Endodermal cell (in vitro differentiated cells): ENCODE results near the gene NCBP3. TPM values are rescaled to one million over a fixed set of nuclear protein-coding genes. Genes with fewer than 3 reads are reported as not detected.

Experiments used
- DNase-seq: peaks from one replicate; pipeline ENCODE4 v3.0.0-alpha.2; 2017
- H3K27ac ChIP-seq: 2 replicates; pipeline ENCODE4 v1.5.1; 2013; ENCODE audit warnings: mild to moderate bottlenecking, low read depth, low read length, moderate library complexity
- H3K27me3 ChIP-seq: 2 replicates; pipeline ENCODE4 v1.6.1; 2013; ENCODE audit warnings: mild to moderate bottlenecking, low read length, moderate library complexity; ENCODE audit not compliant: insufficient read depth, control insufficient read depth, poor library complexity, severe bottlenecking
- H3K36me3 ChIP-seq: 2 replicates; pipeline ENCODE4 v1.7.0; 2013; ENCODE audit warnings: mild to moderate bottlenecking, low read length, moderate library complexity; ENCODE audit not compliant: control insufficient read depth, insufficient read depth
- H3K4me1 ChIP-seq: one replicate; pipeline ENCODE4 v1.7.0; 2013; ENCODE audit warnings: low read length; ENCODE audit not compliant: control insufficient read depth, insufficient read depth
- H3K4me3 ChIP-seq: 2 replicates; pipeline ENCODE4 v1.5.1; 2013; ENCODE audit warnings: mild to moderate bottlenecking, low read length, moderate library complexity
- H3K9ac ChIP-seq: 2 replicates; pipeline ENCODE4 v1.6.1; 2013; ENCODE audit warnings: mild to moderate bottlenecking, low read length, moderate library complexity; ENCODE audit not compliant: poor library complexity, severe bottlenecking; ENCODE audit errors: extremely low read depth
- H3K9me3 ChIP-seq: 2 replicates; pipeline ENCODE4 v1.6.1; 2013; ENCODE audit warnings: mild to moderate bottlenecking, low read length, moderate library complexity; ENCODE audit not compliant: control insufficient read depth
- H3K27ac Mint-ChIP-seq: 2 replicates; pipeline ENCODE4 v1.8.0; 2020; ENCODE audit warnings: mixed read lengths
- H3K27me3 Mint-ChIP-seq: 2 replicates; pipeline ENCODE4 v1.8.0; 2021; ENCODE audit warnings: mild to moderate bottlenecking, mixed read lengths; ENCODE audit not compliant: insufficient read depth
- H3K36me3 Mint-ChIP-seq: 2 replicates; pipeline ENCODE4 v1.8.0; 2020; ENCODE audit warnings: low read depth, mixed read lengths
- H3K4me1 Mint-ChIP-seq: 2 replicates; pipeline ENCODE4 v1.8.0; 2020; ENCODE audit warnings: mixed read lengths
- H3K4me3 Mint-ChIP-seq: 2 replicates; pipeline ENCODE4 v1.8.0; 2020; ENCODE audit warnings: mild to moderate bottlenecking, moderate library complexity, mixed read lengths
- H3K9me3 Mint-ChIP-seq: 2 replicates; pipeline ENCODE4 v1.8.0; 2020; ENCODE audit warnings: mild to moderate bottlenecking, mixed read lengths
- WGBS, 2 experiments: methylation state at CpG; one replicate each; pipeline versions ENCODE4 v1.1.5 to v1.1.7; 2013; ENCODE audit warnings: missing lambda C conversion rate in 2 of 2, mixed read lengths in 1 of 2; ENCODE audit not compliant: insufficient coverage in 1 of 2, insufficient read length in 1 of 2; 5-methylcytosine and 5-hydroxymethylcytosine counted together
- total RNA-seq, 2 donors: library from RNA; stranded (reverse); fragmentation: NEBNext Ultra II Directional in 1 of 2; extraction: Animal tissue kit (Norgen Biotek cat#: 25700) in 1 of 2; gene quantifications; 2 replicates in 1 of 2; 3 replicates in 1 of 2; pipeline ENCODE4 v1.2.1, GENCODE V29; 2021
- TF ChIP-seq, protein P1 (sequence below): fragments of 200-600 bp; sonication (generic); conservative IDR thresholded peaks from 2 replicates; pipeline ENCODE4 v1.5.0; 2021; ENCODE audit warnings: antibody characterized with exemption, mild to moderate bottlenecking

NCBP3 gene
- total RNA-seq, 2 donors from 2014 or later: 74.5 to 75.9 TPM

- no peak overlapping the region for H3K4me3 Mint-ChIP-seq
- Histone ChIP-seq H3K27me3 (no peaks in the 10 kb centered on the region), H3K9ac (no peak overlapping the region), H3K4me1 (no peaks in the 10 kb centered on the region), H3K4me3 (no peak overlapping the region), H3K9me3 (no peaks in the 10 kb centered on the region), H3K36me3 (peaks cover 71% of the 10 kb centered on the region), H3K27ac (no peak overlapping the region)
- H3K36me3 Mint-ChIP-seq: peaks cover 62% of the 10 kb centered on the region
- TF ChIP-seq, protein P1, sequence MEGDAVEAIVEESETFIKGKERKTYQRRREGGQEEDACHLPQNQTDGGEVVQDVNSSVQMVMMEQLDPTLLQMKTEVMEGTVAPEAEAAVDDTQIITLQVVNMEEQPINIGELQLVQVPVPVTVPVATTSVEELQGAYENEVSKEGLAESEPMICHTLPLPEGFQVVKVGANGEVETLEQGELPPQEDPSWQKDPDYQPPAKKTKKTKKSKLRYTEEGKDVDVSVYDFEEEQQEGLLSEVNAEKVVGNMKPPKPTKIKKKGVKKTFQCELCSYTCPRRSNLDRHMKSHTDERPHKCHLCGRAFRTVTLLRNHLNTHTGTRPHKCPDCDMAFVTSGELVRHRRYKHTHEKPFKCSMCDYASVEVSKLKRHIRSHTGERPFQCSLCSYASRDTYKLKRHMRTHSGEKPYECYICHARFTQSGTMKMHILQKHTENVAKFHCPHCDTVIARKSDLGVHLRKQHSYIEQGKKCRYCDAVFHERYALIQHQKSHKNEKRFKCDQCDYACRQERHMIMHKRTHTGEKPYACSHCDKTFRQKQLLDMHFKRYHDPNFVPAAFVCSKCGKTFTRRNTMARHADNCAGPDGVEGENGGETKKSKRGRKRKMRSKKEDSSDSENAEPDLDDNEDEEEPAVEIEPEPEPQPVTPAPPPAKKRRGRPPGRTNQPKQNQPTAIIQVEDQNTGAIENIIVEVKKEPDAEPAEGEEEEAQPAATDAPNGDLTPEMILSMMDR: no peak
- H3K9me3 Mint-ChIP-seq: no peaks in the 10 kb centered on the region
- WGBS, 2 experiments: 96 to 98% methylated on average over 7 of the region's 7 CpGs
- peak overlapping the region; percentile 24 for H3K27ac Mint-ChIP-seq
- H3K27me3 Mint-ChIP-seq: no peaks in the 10 kb centered on the region
- DNase-seq: no peak
- no peaks in the 10 kb centered on the region for H3K4me1 Mint-ChIP-seq
Observed at GRCh38 chr17:3828151-3828851, 17.7 kb downstream of the NCBP3 start.

DNA sequence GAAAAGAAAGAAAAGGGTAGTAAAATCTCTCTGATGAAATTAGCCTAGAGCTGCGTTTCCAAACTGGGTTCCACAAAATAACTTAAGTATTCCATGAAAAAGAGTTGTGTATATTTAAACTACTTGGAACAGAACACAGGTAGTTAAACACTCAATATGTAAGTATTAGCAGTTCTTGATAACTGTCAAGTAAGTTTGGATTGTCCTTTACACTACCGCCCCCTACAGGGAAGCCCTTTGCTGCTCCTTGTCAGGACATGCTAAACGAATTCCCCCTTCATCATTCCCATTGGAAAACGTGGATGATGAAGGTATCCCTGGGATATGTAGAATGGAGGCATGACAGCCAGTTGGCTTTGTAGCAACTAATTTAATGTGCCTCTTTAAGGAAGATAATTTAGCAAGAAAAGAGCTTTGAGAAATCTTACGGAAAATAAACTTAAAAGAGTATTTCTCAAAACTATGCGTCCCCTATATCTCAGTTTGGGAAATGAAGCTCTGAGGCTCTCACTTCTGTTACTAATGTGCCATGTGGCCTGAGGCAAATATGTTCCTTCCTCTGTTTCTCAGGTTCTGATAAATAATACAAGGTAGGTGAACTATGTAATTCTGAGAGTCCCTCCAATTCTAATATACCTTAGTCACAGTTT lies 18.8 kb downstream of the NCBP3 start:
- Mint-ChIP-seq H3K4me3 (no peak overlapping the region), H3K27me3 (no peaks in the 10 kb centered on the region), H3K4me1 (no peaks in the 10 kb centered on the region), H3K36me3 (peaks cover 66% of the 10 kb centered on the region), H3K9me3 (no peaks in the 10 kb centered on the region), H3K27ac (no peak overlapping the region)
- Histone ChIP-seq H3K9me3 (no peaks in the 10 kb centered on the region), H3K27ac (no peak overlapping the region), H3K4me3 (no peak overlapping the region), H3K9ac (no peak overlapping the region), H3K4me1 (no peaks in the 10 kb centered on the region), H3K36me3 (peaks cover 72% of the 10 kb centered on the region), H3K27me3 (no peaks in the 10 kb centered on the region)
- peak; percentile 94 for DNase-seq
- 71 to 83% methylated on average over 4 to 6 of the region's 6 CpGs for WGBS, 2 experiments
- TF ChIP-seq, protein P1: peak; percentile 88

- no peaks in the 10 kb centered on the region for H3K4me1 Mint-ChIP-seq
- H3K4me3 ChIP-seq: no peak overlapping the region
- no peaks in the 10 kb centered on the region for H3K4me1 ChIP-seq
- no peak overlapping the region for H3K27ac Mint-ChIP-seq
- H3K36me3 Mint-ChIP-seq: peaks cover 74% of the 10 kb centered on the region
- WGBS, 2 experiments: 97 to 98% methylated on average over 3 to 4 of the region's 4 CpGs
- H3K9me3 ChIP-seq: no peaks in the 10 kb centered on the region
- H3K27ac ChIP-seq: no peak overlapping the region
- TF ChIP-seq, protein P1: no peak
- peaks cover 82% of the 10 kb centered on the region for H3K36me3 ChIP-seq
- no peak overlapping the region for H3K9ac ChIP-seq
- no peaks in the 10 kb centered on the region for H3K9me3 Mint-ChIP-seq
- H3K27me3 Mint-ChIP-seq: no peaks in the 10 kb centered on the region
- no peak for DNase-seq
- H3K27me3 ChIP-seq: no peaks in the 10 kb centered on the region
- no peak overlapping the region for H3K4me3 Mint-ChIP-seq
Observed at GRCh38 chr17:3826191-3826590, 19.9 kb downstream of the NCBP3 start.
